GM13976 (cell line): ENCODE results near the gene WFDC5.

ENCODE experiments used
- DNase-seq: peaks from one replicate; pipeline ENCODE4 v3.0.0; 2012; ENCODE audit warnings: low spot score
- CTCF ChIP-seq: IDR thresholded peaks from 2 replicates; pipeline ENCODE4 v1.5.1; 2012; ENCODE audit warnings: borderline replicate concordance, mild to moderate bottlenecking; ENCODE audit not compliant: insufficient read depth; ENCODE audit errors: extremely low read depth, missing control alignments, control extremely low read depth
- in situ Hi-C: fragments of 300-500 bp; cut with MboI; formaldehyde crosslinking; loops from one replicate; pipeline ENCODE4 v1.12.0; 2022; ENCODE audit warnings: low sequenced_read_pairs, mixed read lengths, inconsistent platforms; ENCODE audit not compliant: unreplicated experiment

Gene WFDC5

GRCh38 chr20:45109634-45110033 is 5.3 kb downstream of the WFDC5 start:
- DNase-seq = no peak
- in situ Hi-C loops = no loop called here
- no peak for TF ChIP-seq CTCF

GRCh38 chr20:45105317-45105716 is 9.7 kb downstream of the WFDC5 start:
- DNase-seq = no peak
- no peak for TF ChIP-seq CTCF
- in situ Hi-C loops = no loop called here

- TF ChIP-seq CTCF = no peak
- DNase-seq = no peak
- in situ Hi-C loops = no loop called here
Measured at GRCh38 chr20:45104786-45105185, 10.2 kb downstream of the WFDC5 start.

GRCh38 chr20:45103072-45103471 is 11.9 kb downstream of the WFDC5 start:
- DNase-seq = no peak
- TF ChIP-seq CTCF = no peak
- in situ Hi-C loops = no loop called here

GRCh38 chr20:45101333-45101850 is 13.6 kb downstream of the WFDC5 start:
- in situ Hi-C loops = no loop called here
- TF ChIP-seq CTCF = no peak
- no peak for DNase-seq

- in situ Hi-C loops = no loop called here
- no peak for DNase-seq
- TF ChIP-seq CTCF = no peak
Measured at GRCh38 chr20:45100563-45101245, 14.3 kb downstream of the WFDC5 start, which contains the start of gene KCNS1. Gene KCNS1 (minus strand): TSS chr20:45101127. CDS start chr20:45099236, 1,891 bp downstream.
